SIG-M5 treated with dmso at 0.1 percent for 504 hours (cell line): ENCODE measurements around the gene COQ8A.

Source experiments
- DNase-seq: peaks from one replicate; lab custom pipeline; 2025; ENCODE audit not compliant: unreplicated experiment; lab: John Stamatoyannopoulos, UW

Gene COQ8A

GRCh38 chr1:226940029-226940805 lies at the start of gene COQ8A:
COQ8A (plus strand) TSS chr1:226940294; CDS start chr1:226961386, 21,092 bp downstream.
- peak; percentile 99 for DNase-seq

GRCh38 chr1:226890331-226891108 lies 49.6 kb upstream of the COQ8A start:
- DNase-seq: no peak

- DNase-seq: no peak
Measured at GRCh38 chr1:226891346-226891745, 48.7 kb upstream of the COQ8A start.

GRCh38 chr1:226891846-226892523 lies 48.1 kb upstream of the COQ8A start:
- DNase-seq: peak; percentile 25

- no peak for DNase-seq
Measured at GRCh38 chr1:226892524-226892875, 47.6 kb upstream of the COQ8A start.

GRCh38 chr1:226893936-226894335 lies 46.2 kb upstream of the COQ8A start:
- no peak for DNase-seq

- DNase-seq: no peak
Measured at GRCh38 chr1:226894826-226895225, 45.3 kb upstream of the COQ8A start.

GRCh38 chr1:226895644-226896043 lies 44.5 kb upstream of the COQ8A start:
- DNase-seq: no peak

- DNase-seq: no peak
Measured at GRCh38 chr1:226898246-226898645, 41.8 kb upstream of the COQ8A start.

GRCh38 chr1:226901421-226901820 lies 38.7 kb upstream of the COQ8A start:
- DNase-seq: no peak

GRCh38 chr1:226902601-226903000 lies 37.5 kb upstream of the COQ8A start:
- DNase-seq: no peak

GRCh38 chr1:226903819-226904716 lies 36.0 kb upstream of the COQ8A start:
- no peak for DNase-seq

GRCh38 chr1:226904772-226905171 lies 35.3 kb upstream of the COQ8A start:
- no peak for DNase-seq

GRCh38 chr1:226908419-226908818 lies 31.7 kb upstream of the COQ8A start:
- DNase-seq: no peak

- DNase-seq: no peak
Measured at GRCh38 chr1:226908913-226909312, 31.2 kb upstream of the COQ8A start.

- peak; percentile 30 for DNase-seq
Measured at GRCh38 chr1:226912587-226913176, 27.4 kb upstream of the COQ8A start.

GRCh38 chr1:226915672-226915995 lies 24.5 kb upstream of the COQ8A start:
- DNase-seq: no peak

- DNase-seq: no peak
Measured at GRCh38 chr1:226916497-226916896, 23.6 kb upstream of the COQ8A start.

- DNase-seq: no peak
Measured at GRCh38 chr1:226919587-226919986, 20.5 kb upstream of the COQ8A start.

GRCh38 chr1:226919995-226920394 lies 20.1 kb upstream of the COQ8A start:
- no peak for DNase-seq
